ENCODE data around the gene PRMT3.

DNA sequence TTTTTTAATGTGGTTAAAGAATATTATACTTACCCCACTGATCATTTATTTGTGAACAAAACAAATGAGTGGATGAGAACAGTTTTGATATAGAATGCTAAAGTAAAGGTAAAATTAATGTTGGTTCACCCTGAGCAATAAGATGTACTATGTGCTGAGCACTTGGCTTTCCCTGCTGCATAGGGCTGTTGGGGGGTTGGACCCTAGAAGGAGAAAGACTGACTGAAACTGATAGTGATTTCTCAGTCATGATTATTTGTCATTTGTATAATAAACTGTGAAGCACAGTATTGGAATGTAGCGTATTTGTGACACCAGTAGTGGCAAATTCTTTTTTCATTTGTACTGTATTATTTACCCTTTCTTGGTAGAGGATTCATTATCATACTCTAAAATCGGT lies 63.3 kb downstream of the PRMT3 start:
- no peak for TF ChIP-seq EZH2 (IDR thresholded peaks at IDR 0.05; ENCODE audit: borderline replicate concordance, insufficient read depth, low read depth, low read length, poor library complexity, severe bottlenecking)
- TF ChIP-seq, protein P1, sequence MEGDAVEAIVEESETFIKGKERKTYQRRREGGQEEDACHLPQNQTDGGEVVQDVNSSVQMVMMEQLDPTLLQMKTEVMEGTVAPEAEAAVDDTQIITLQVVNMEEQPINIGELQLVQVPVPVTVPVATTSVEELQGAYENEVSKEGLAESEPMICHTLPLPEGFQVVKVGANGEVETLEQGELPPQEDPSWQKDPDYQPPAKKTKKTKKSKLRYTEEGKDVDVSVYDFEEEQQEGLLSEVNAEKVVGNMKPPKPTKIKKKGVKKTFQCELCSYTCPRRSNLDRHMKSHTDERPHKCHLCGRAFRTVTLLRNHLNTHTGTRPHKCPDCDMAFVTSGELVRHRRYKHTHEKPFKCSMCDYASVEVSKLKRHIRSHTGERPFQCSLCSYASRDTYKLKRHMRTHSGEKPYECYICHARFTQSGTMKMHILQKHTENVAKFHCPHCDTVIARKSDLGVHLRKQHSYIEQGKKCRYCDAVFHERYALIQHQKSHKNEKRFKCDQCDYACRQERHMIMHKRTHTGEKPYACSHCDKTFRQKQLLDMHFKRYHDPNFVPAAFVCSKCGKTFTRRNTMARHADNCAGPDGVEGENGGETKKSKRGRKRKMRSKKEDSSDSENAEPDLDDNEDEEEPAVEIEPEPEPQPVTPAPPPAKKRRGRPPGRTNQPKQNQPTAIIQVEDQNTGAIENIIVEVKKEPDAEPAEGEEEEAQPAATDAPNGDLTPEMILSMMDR (IDR thresholded peaks at IDR 0.05) = no peak
